ENCODE measurements around the gene CHCHD3. TPM values are rescaled to one million over a fixed set of nuclear protein-coding genes. Genes with fewer than 3 reads are reported as not detected.

Gene CHCHD3
- total RNA-seq, 3 donors from 2014 or later = 52.1 to 59.4 (median 53.1) TPM

DNA sequence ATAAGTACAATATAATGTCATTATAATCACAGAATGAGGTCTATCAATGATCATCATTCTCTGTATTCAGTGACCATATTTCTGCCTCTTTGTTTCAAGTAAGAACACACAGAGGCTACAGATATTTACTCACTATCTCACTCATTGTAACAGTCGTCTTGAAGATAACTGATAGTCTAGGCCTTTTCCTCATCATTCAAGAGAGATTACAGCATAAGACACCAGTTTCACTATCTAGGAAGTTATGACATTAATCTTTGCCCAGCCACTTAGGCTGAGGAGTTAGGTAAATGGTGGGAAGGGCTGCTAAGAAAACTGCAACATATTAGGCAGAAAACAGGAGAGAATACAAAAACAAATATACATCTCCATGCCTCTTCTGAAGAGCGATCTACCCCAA is 125.3 kb downstream of the CHCHD3 start:
- no peak for DNase-seq (ENCODE audit: low spot score in 2 of 2)
- H3K4me1 ChIP-seq = no peaks in the 10 kb centered on the region
- H3K36me3 ChIP-seq = no peaks in the 10 kb centered on the region
- H3K27ac ChIP-seq = no peak overlapping the region
- intact Hi-C loops (cut with DNase I; ENCODE audit: low total_unique reads) = no loop called here
- no peaks in the 10 kb centered on the region for H3K27me3 ChIP-seq
- H3K9me3 ChIP-seq = no peaks in the 10 kb centered on the region
- no peak for TF ChIP-seq POLR2AphosphoS5 (IDR thresholded peaks at IDR 0.05)
- TF ChIP-seq, protein P1, sequence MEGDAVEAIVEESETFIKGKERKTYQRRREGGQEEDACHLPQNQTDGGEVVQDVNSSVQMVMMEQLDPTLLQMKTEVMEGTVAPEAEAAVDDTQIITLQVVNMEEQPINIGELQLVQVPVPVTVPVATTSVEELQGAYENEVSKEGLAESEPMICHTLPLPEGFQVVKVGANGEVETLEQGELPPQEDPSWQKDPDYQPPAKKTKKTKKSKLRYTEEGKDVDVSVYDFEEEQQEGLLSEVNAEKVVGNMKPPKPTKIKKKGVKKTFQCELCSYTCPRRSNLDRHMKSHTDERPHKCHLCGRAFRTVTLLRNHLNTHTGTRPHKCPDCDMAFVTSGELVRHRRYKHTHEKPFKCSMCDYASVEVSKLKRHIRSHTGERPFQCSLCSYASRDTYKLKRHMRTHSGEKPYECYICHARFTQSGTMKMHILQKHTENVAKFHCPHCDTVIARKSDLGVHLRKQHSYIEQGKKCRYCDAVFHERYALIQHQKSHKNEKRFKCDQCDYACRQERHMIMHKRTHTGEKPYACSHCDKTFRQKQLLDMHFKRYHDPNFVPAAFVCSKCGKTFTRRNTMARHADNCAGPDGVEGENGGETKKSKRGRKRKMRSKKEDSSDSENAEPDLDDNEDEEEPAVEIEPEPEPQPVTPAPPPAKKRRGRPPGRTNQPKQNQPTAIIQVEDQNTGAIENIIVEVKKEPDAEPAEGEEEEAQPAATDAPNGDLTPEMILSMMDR (IDR thresholded peaks at IDR 0.05) = no peak
- TF ChIP-seq POLR2A (IDR thresholded peaks at IDR 0.05) = no peak
- no peak overlapping the region for H3K4me3 ChIP-seq

DNA sequence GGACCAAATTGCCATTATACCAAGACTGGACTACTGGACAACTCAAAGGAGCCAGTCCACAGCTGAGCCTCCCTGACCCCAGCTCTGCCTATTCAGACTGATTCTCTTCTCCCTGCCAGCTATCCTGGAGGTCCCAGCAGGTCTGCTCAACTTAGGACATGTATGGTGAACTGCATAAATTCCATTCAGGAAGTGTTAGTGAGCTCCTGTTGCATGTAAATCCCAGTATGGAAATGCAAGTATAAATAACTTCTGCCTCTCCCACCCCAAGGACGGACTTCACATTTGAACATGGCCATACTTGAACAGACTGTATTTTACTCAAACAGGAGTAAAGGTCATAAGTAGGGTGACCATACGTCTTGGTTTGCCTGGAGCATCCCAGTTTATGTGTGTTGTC is 128.4 kb downstream of the CHCHD3 start:
- Histone ChIP-seq H3K4me1 (no peaks in the 10 kb centered on the region), H3K36me3 (no peaks in the 10 kb centered on the region), H3K9me3 (no peaks in the 10 kb centered on the region), H3K4me3 (no peak overlapping the region), H3K27ac (no peak overlapping the region), H3K27me3 (no peaks in the 10 kb centered on the region)
- TF ChIP-seq POLR2A (IDR thresholded peaks at IDR 0.05) (no peak), POLR2AphosphoS5 (IDR thresholded peaks at IDR 0.05) (no peak)
- DNase-seq (ENCODE audit: low spot score in 2 of 2) = no peak
- intact Hi-C loops (cut with DNase I; ENCODE audit: low total_unique reads) = no loop called here

DNA sequence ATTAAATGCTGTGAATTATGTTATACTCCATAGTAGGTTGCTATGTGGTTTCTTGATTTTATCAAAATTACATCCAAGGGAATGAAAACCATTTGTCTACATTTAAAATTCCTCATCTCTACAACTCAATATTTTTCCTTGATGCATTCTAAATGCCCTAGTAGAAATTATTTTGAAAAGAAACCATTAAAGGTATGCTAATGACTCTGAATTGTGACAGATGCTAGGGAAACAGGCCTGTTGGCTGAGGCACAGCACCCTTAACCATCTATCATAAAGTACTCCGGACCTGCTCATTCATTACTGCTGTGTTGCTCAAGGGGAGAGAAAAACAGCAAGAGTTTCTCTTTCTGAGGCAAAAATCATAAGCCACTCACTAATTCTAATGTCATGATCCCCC is 131.2 kb downstream of the CHCHD3 start:
- DNase-seq (ENCODE audit: low spot score in 2 of 2) = no peak
- no peaks in the 10 kb centered on the region for H3K9me3 ChIP-seq
- no peak overlapping the region for H3K4me3 ChIP-seq
- intact Hi-C loops (cut with DNase I; ENCODE audit: low total_unique reads) = no loop called here
- TF ChIP-seq POLR2A (IDR thresholded peaks at IDR 0.05) (no peak), POLR2AphosphoS5 (IDR thresholded peaks at IDR 0.05) (no peak)
- TF ChIP-seq, protein P1 (IDR thresholded peaks at IDR 0.05) = no peak
- no peaks in the 10 kb centered on the region for H3K36me3 ChIP-seq
- H3K27me3 ChIP-seq = no peaks in the 10 kb centered on the region
- H3K4me1 ChIP-seq = no peaks in the 10 kb centered on the region
- H3K27ac ChIP-seq = no peak overlapping the region

DNA sequence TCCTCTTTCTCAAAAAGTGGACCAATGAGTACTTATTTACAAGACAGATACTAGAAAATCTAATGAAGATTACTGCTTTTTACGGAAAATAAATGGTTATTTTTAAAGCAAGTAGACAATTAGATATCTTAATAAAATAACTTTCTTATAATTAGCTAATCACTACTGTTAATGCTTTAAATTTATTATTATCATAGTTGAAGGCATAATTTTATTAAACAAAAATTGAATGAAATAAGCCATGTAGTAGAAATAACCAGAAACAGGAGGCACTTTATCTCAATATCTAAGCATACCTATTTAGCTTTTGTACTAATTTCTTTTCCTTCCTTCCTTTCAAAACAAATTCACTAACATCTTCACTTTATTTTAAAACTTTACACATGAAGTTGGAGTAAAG is 134.9 kb downstream of the CHCHD3 start:
- Histone ChIP-seq H3K27ac (no peak overlapping the region), H3K4me3 (no peak overlapping the region), H3K4me1 (no peaks in the 10 kb centered on the region), H3K27me3 (no peaks in the 10 kb centered on the region), H3K36me3 (no peaks in the 10 kb centered on the region), H3K9me3 (no peaks in the 10 kb centered on the region)
- TF ChIP-seq, protein P1 (IDR thresholded peaks at IDR 0.05) = no peak
- TF ChIP-seq POLR2A (IDR thresholded peaks at IDR 0.05) (no peak), POLR2AphosphoS5 (IDR thresholded peaks at IDR 0.05) (no peak)
- DNase-seq (ENCODE audit: low spot score in 2 of 2) = no peak
- intact Hi-C loops (cut with DNase I; ENCODE audit: low total_unique reads) = no loop called here

DNA sequence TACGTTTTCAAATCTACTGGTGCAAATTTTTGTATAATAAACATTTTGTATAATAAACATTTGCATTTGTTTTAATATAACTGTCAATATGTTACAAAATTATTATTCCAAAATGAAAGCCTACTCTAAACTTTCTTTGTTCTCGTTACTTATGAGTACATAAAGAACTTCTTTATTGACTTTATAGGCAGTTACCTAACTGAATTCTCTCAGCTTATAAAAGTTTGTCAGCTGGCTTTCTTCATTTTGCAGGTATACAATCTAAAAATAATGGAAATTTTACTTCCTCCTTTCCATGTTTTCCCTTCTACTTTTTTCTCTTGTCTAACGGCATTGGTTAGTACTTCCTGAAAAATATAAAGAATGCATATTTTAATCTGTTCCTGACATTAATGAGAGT is 137.1 kb downstream of the CHCHD3 start:
- TF ChIP-seq, protein P1 (IDR thresholded peaks at IDR 0.05) = no peak
- no peak for TF ChIP-seq POLR2AphosphoS5 (IDR thresholded peaks at IDR 0.05)
- no peak for TF ChIP-seq POLR2A (IDR thresholded peaks at IDR 0.05)

DNA sequence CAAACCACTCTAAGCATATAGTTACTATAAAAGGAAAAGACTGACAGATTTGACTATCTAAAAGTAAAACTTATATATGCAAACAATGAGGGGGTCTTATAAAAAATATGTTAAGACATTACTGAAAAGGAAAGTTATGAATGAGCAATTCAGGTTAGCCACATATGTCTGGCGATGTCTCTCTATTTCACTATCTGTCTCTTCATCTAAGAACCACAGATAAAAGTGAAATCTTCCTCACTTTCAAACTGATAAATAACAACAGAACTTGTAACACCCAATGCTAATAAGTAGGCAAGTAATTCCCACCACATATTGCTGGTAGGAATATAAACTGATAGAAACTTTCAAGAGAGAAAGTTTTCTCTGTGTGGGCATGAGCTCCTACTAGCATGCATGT is 138.2 kb downstream of the CHCHD3 start:
- Histone ChIP-seq H3K27ac (no peak overlapping the region), H3K4me3 (no peak overlapping the region), H3K27me3 (no peaks in the 10 kb centered on the region), H3K36me3 (no peaks in the 10 kb centered on the region), H3K4me1 (no peaks in the 10 kb centered on the region), H3K9me3 (no peaks in the 10 kb centered on the region)
- intact Hi-C loops (cut with DNase I; ENCODE audit: low total_unique reads) = no loop called here
- no peak for DNase-seq (ENCODE audit: low spot score in 2 of 2)
- TF ChIP-seq, protein P1 (IDR thresholded peaks at IDR 0.05) = no peak
- TF ChIP-seq POLR2A (IDR thresholded peaks at IDR 0.05) (no peak), POLR2AphosphoS5 (IDR thresholded peaks at IDR 0.05) (no peak)

More for the DNA sequence above, 137.1 kb downstream of the CHCHD3 start:
- Histone ChIP-seq H3K4me3 (no peak overlapping the region), H3K9me3 (no peaks in the 10 kb centered on the region), H3K27ac (no peak overlapping the region), H3K27me3 (no peaks in the 10 kb centered on the region), H3K4me1 (no peaks in the 10 kb centered on the region), H3K36me3 (no peaks in the 10 kb centered on the region)
- intact Hi-C loops (cut with DNase I; ENCODE audit: low total_unique reads) = no loop called here
- no peak for DNase-seq (ENCODE audit: low spot score in 2 of 2)

Data from breast epithelium (tissue), 4 donors.